Subcutaneous adipose tissue (tissue), 4 donors: Measurements from ENCODE around the gene ZNF446. TPM values are rescaled to one million over a fixed set of nuclear protein-coding genes. Genes with fewer than 3 reads are reported as not detected.

Experiments used
- CTCF ChIP-seq: fragments of 450-650 bp; IDR thresholded peaks from one replicate; pipeline ENCODE4 v1.5.1; 2016; ENCODE audit warnings: low read depth, mild to moderate bottlenecking, control low read depth, antibody characterized with exemption, moderate library complexity
- total RNA-seq, 4 donors: library from RNA; depleted of rRNA; stranded (reverse); fragments of >200 nt; gene quantifications; one replicate each; pipeline ENCODE4 v1.1.0, GENCODE V29; 2016

Gene ZNF446
- total RNA-seq, 4 donors from 2014 or later = 9.0 to 16.4 (median 9.4) TPM

GRCh38 chr19:58468216-58468839, 7.8 kb upstream of the ZNF446 start:
- TF ChIP-seq CTCF = no peak

- no peak for TF ChIP-seq CTCF
Observed at GRCh38 chr19:58469241-58470013, 6.7 kb upstream of the ZNF446 start.

- TF ChIP-seq CTCF = no peak
Observed at GRCh38 chr19:58471736-58472135, 4.4 kb upstream of the ZNF446 start.

- no peak for TF ChIP-seq CTCF
Observed at GRCh38 chr19:58473775-58474174, 2.4 kb upstream of the ZNF446 start.

GRCh38 chr19:58474291-58474996, 1.7 kb upstream of the ZNF446 start:
- no peak for TF ChIP-seq CTCF

- no peak for TF ChIP-seq CTCF
Observed at GRCh38 chr19:58474997-58475713, 997 bp upstream of the ZNF446 start.
